H9 (cell line): ENCODE measurements around the gene ABCB7. TPM values are rescaled to one million over a fixed set of nuclear protein-coding genes. Genes with fewer than 3 reads are reported as not detected.

Source experiments
- DNase-seq: peaks from one replicate; pipeline ENCODE4 v3.0.0-alpha.2; 2017
- H2AFZ ChIP-seq: one replicate; pipeline ENCODE4 v1.6.1; 2013; ENCODE audit warnings: mild to moderate bottlenecking, low read length, control low read depth, moderate library complexity
- H2AK5ac ChIP-seq: 2 replicates; pipeline ENCODE4 v1.6.1; 2013; ENCODE audit warnings: low read length, control low read depth, mixed read lengths; ENCODE audit not compliant: insufficient read length
- H2BK120ac ChIP-seq: one replicate; pipeline ENCODE4 v1.6.1; 2013; ENCODE audit warnings: low read depth, mild to moderate bottlenecking, low read length, control low read depth, inconsistent platforms; ENCODE audit not compliant: poor library complexity, severe bottlenecking
- H2BK12ac ChIP-seq: 2 replicates; pipeline ENCODE4 v1.6.1; 2013; ENCODE audit warnings: low read length, control low read depth, mixed read lengths, low read depth; ENCODE audit not compliant: insufficient read length
- H2BK15ac ChIP-seq: 2 replicates; pipeline ENCODE4 v1.6.1; 2013; ENCODE audit warnings: low read depth, low read length, control low read depth
- H2BK20ac ChIP-seq: one replicate; pipeline ENCODE4 v1.6.1; 2013; ENCODE audit warnings: low read depth, mild to moderate bottlenecking, low read length, control low read depth, inconsistent platforms; ENCODE audit not compliant: poor library complexity, severe bottlenecking
- H2BK5ac ChIP-seq: 2 replicates; pipeline ENCODE4 v1.6.1; 2013; ENCODE audit warnings: low read length, control low read depth, mixed read lengths; ENCODE audit not compliant: insufficient read length
- H3K14ac ChIP-seq: 2 replicates; pipeline ENCODE4 v1.6.1; 2013; ENCODE audit warnings: low read length, control low read depth; ENCODE audit not compliant: insufficient read depth
- H3K18ac ChIP-seq: 2 replicates; pipeline ENCODE4 v1.6.1; 2013; ENCODE audit warnings: low read depth, mild to moderate bottlenecking, mixed read lengths, low read length, control low read depth; ENCODE audit not compliant: insufficient read length
- H3K23ac ChIP-seq: 2 replicates; pipeline ENCODE4 v1.6.1; 2013; ENCODE audit warnings: low read length, control low read depth, mixed read lengths, low read depth; ENCODE audit not compliant: insufficient read length
- H3K23me2 ChIP-seq: 2 replicates; pipeline ENCODE4 v1.6.1; 2013; ENCODE audit warnings: low read depth, mild to moderate bottlenecking, mixed read lengths, low read length, control low read depth; ENCODE audit not compliant: insufficient read length, poor library complexity, severe bottlenecking
- H3K27ac ChIP-seq: 2 replicates; pipeline ENCODE4 v1.5.1; 2013; ENCODE audit warnings: low read length, control low read depth, mixed read lengths, low read depth; ENCODE audit not compliant: insufficient read length
- H3K27me3 ChIP-seq: 2 replicates; pipeline ENCODE4 v1.6.1; 2013; ENCODE audit warnings: low read length, control low read depth, inconsistent platforms; ENCODE audit not compliant: insufficient read depth
- H3K4ac ChIP-seq: 2 replicates; pipeline ENCODE4 v1.6.1; 2013; ENCODE audit warnings: low read depth, mild to moderate bottlenecking, control low read depth, inconsistent platforms, low read length, moderate library complexity
- H3K4me1 ChIP-seq: 2 replicates; pipeline ENCODE4 v1.6.1; 2013; ENCODE audit warnings: low read length, control low read depth, inconsistent platforms; ENCODE audit not compliant: insufficient read depth
- H3K4me2 ChIP-seq: 2 replicates; pipeline ENCODE4 v1.6.1; 2013; ENCODE audit warnings: low read length, control low read depth, mixed read lengths; ENCODE audit not compliant: insufficient read length, insufficient read depth
- H3K56ac ChIP-seq: 2 replicates; pipeline ENCODE4 v1.6.1; 2013; ENCODE audit warnings: low read depth, mild to moderate bottlenecking, mixed read lengths, low read length, control low read depth; ENCODE audit not compliant: insufficient read length
- H3K79me1 ChIP-seq: 2 replicates; pipeline ENCODE4 v1.6.1; 2013; ENCODE audit warnings: low read depth, mild to moderate bottlenecking, moderate library complexity, low read length, control low read depth, inconsistent platforms; ENCODE audit not compliant: insufficient read depth, poor library complexity, severe bottlenecking
- H3K79me2 ChIP-seq: 2 replicates; pipeline ENCODE4 v1.6.1; 2013; ENCODE audit warnings: low read length, control low read depth, inconsistent platforms; ENCODE audit not compliant: insufficient read depth
- H3K9ac ChIP-seq: 2 replicates; pipeline ENCODE4 v1.6.1; 2013; ENCODE audit warnings: low read length, control low read depth, mixed read lengths; ENCODE audit not compliant: insufficient read length; ENCODE audit errors: extremely low read depth
- H3K9me3 ChIP-seq: one replicate; pipeline ENCODE4 v1.6.1; 2013; ENCODE audit warnings: low read depth, low read length, inconsistent platforms; ENCODE audit not compliant: control insufficient read depth
- H3T11ph ChIP-seq: one replicate; pipeline ENCODE4 v1.6.1; 2013; ENCODE audit warnings: mild to moderate bottlenecking, low read length, control low read depth, inconsistent platforms
- H4K20me1 ChIP-seq: one replicate; pipeline ENCODE4 v1.6.1; 2013; ENCODE audit not compliant: control insufficient read depth, insufficient read length, insufficient read depth
- H4K5ac ChIP-seq: 2 replicates; pipeline ENCODE4 v1.6.1; 2013; ENCODE audit warnings: low read depth, mild to moderate bottlenecking, mixed read lengths, low read length, control low read depth; ENCODE audit not compliant: insufficient read length
- H4K8ac ChIP-seq: replicated peaks from 2 replicates; pipeline ENCODE4 v1.6.1; 2013; ENCODE audit warnings: low read length, control low read depth, mixed read lengths, low read depth; ENCODE audit not compliant: insufficient read length
- H4K91ac ChIP-seq: 2 replicates; pipeline ENCODE4 v1.6.1; 2013; ENCODE audit warnings: low read depth, mild to moderate bottlenecking, moderate library complexity, mixed read lengths, low read length, control low read depth; ENCODE audit not compliant: insufficient read length
- H3K27ac Mint-ChIP-seq, 3 experiments: 2 replicates in 2 of 3; 3 replicates in 1 of 3; pipeline ENCODE4 v1.8.0; 2020 to 2021; ENCODE audit warnings: mixed read lengths in 3 of 3, mild to moderate bottlenecking in 1 of 3, moderate library complexity in 1 of 3
- H3K27me3 Mint-ChIP-seq: 2 replicates; pipeline ENCODE4 v1.8.0; 2021; ENCODE audit warnings: low read depth, mild to moderate bottlenecking, moderate library complexity, mixed read lengths
- H3K36me3 Mint-ChIP-seq, 3 experiments: 2 replicates in 2 of 3; 3 replicates in 1 of 3; pipeline ENCODE4 v1.8.0; 2020 to 2021; ENCODE audit warnings: low read depth in 3 of 3, mixed read lengths in 3 of 3; ENCODE audit not compliant: insufficient read depth in 1 of 3
- H3K4me1 Mint-ChIP-seq, 2 experiments: 2 replicates each; pipeline ENCODE4 v1.8.0; 2020; ENCODE audit warnings: mixed read lengths in 2 of 2
- H3K4me3 Mint-ChIP-seq, 2 experiments: 2 replicates in 1 of 2; 3 replicates in 1 of 2; pipeline ENCODE4 v1.8.0; 2020 to 2021; ENCODE audit warnings: mild to moderate bottlenecking in 2 of 2, mixed read lengths in 2 of 2, moderate library complexity in 1 of 2
- H3K9me3 Mint-ChIP-seq, 2 experiments: 2 replicates in 1 of 2; 3 replicates in 1 of 2; pipeline ENCODE4 v1.8.0; 2020; ENCODE audit warnings: mild to moderate bottlenecking in 2 of 2, mixed read lengths in 2 of 2, moderate library complexity in 1 of 2
- WGBS: extraction: QIAGEN DNeasy Blood & Tissue Kit; methylation state at CpG from one replicate; pipeline ENCODE4 v1.1.7; 2013; ENCODE audit warnings: missing lambda C conversion rate, low lambda C conversion rate, mixed read lengths; ENCODE audit not compliant: insufficient read length; ENCODE audit errors: extremely low coverage; 5-methylcytosine and 5-hydroxymethylcytosine counted together
- total RNA-seq: library from RNA; stranded (reverse); gene quantifications from 2 replicates; pipeline ENCODE4 v1.2.1, GENCODE V29; 2021
- TF ChIP-seq, protein P1 (sequence below): fragments of 200-600 bp; sonication (generic); conservative IDR thresholded peaks from 3 replicates; pipeline ENCODE4 v1.8.0; 2021; ENCODE audit warnings: antibody characterized with exemption, mild to moderate bottlenecking

Gene ABCB7
- total RNA-seq, 1 experiment from 2014 or later: 40.8 TPM

DNA sequence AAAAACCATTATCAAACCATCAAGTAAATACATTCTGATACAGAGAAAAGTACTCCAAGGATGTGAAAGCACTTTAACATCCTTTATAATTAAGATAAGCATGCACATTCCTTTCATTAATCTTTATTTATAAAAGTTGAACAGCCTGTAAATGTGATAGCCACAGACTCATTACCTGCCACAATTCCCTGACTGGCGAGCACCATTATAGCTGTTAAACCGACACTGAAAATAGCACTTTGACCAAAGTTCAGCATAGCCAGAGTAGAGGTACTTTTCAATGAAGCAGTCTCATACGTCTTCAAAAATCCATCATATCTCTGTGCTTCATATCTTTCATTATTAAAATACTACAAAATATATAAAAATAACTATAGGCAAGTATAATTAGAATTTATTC is 84.7 kb downstream of the ABCB7 start:
- Histone ChIP-seq H3K23ac (no peak overlapping the region), H2BK5ac (no peak overlapping the region), H3K23me2 (no peaks in the 10 kb centered on the region), H2BK20ac (no peak overlapping the region), H3K56ac (no peak overlapping the region), H3K18ac (no peak overlapping the region), H3K4me2 (no peak overlapping the region), H3K79me2 (no peaks in the 10 kb centered on the region), H4K5ac (no peak overlapping the region), H3K9ac (no peak overlapping the region), H3T11ph (no peak overlapping the region), H2AFZ (no peak overlapping the region), H3K27me3 (no peaks in the 10 kb centered on the region), H3K4ac (no peak overlapping the region), H2BK15ac (no peak overlapping the region), H2BK12ac (no peak overlapping the region), H4K8ac (no peak overlapping the region), H3K4me1 (no peaks in the 10 kb centered on the region), H2BK120ac (no peak overlapping the region), H4K20me1 (no peaks in the 10 kb centered on the region), H3K14ac (no peak overlapping the region), H3K9me3 (no peaks in the 10 kb centered on the region), H3K27ac (no peak overlapping the region), H3K79me1 (no peaks in the 10 kb centered on the region), H2AK5ac (no peak overlapping the region), H4K91ac (no peak overlapping the region)
- Mint-ChIP-seq H3K36me3 (peaks cover 0 to 33% (median 18%) of the 10 kb centered on the region in 3 experiments; a peak in 5 of 7 replicates), H3K27ac (no peak overlapping the region), H3K27me3 (no peaks in the 10 kb centered on the region), H3K9me3 (peaks cover 42 to 43% of the 10 kb centered on the region in 2 experiments), H3K4me3 (no peak overlapping the region), H3K4me1 (no peaks in the 10 kb centered on the region)
- no CpG with 5 or more reads among the region's 3 CpGs for WGBS
- DNase-seq: no peak
- TF ChIP-seq, protein P1, sequence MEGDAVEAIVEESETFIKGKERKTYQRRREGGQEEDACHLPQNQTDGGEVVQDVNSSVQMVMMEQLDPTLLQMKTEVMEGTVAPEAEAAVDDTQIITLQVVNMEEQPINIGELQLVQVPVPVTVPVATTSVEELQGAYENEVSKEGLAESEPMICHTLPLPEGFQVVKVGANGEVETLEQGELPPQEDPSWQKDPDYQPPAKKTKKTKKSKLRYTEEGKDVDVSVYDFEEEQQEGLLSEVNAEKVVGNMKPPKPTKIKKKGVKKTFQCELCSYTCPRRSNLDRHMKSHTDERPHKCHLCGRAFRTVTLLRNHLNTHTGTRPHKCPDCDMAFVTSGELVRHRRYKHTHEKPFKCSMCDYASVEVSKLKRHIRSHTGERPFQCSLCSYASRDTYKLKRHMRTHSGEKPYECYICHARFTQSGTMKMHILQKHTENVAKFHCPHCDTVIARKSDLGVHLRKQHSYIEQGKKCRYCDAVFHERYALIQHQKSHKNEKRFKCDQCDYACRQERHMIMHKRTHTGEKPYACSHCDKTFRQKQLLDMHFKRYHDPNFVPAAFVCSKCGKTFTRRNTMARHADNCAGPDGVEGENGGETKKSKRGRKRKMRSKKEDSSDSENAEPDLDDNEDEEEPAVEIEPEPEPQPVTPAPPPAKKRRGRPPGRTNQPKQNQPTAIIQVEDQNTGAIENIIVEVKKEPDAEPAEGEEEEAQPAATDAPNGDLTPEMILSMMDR: no peak
